WI38 (cell line): ENCODE measurements around the gene SAMD15.

ENCODE experiments used
- H3K4me3 ChIP-seq: 2 replicates; pipeline ENCODE4 v1.5.1; 2011; ENCODE audit warnings: low read depth, mild to moderate bottlenecking, control low read depth, low read length
- CTCF ChIP-seq: IDR thresholded peaks from 2 replicates; pipeline ENCODE4 v1.5.1; 2012; ENCODE audit warnings: low read depth, mild to moderate bottlenecking, control low read depth, low read length

SAMD15 gene

GRCh38 chr14:77377502-77377844, 294 bp downstream of the SAMD15 start:
- H3K4me3 ChIP-seq: peak overlapping the region; percentile 80
- TF ChIP-seq CTCF: no peak

- no peak overlapping the region for H3K4me3 ChIP-seq
Measured at GRCh38 chr14:77378701-77379100, 1.5 kb downstream of the SAMD15 start.

GRCh38 chr14:77390188-77390587, 13.0 kb downstream of the SAMD15 start:
- no peak overlapping the region for H3K4me3 ChIP-seq
- TF ChIP-seq CTCF: no peak

More at GRCh38 chr14:77378701-77379100, 1.5 kb downstream of the SAMD15 start:
- no peak for TF ChIP-seq CTCF

- no peak for TF ChIP-seq CTCF
- no peak overlapping the region for H3K4me3 ChIP-seq
Measured at GRCh38 chr14:77400216-77400615, 23.0 kb downstream of the SAMD15 start.

GRCh38 chr14:77403768-77404167, 26.6 kb downstream of the SAMD15 start:
- no peak overlapping the region for H3K4me3 ChIP-seq
- no peak for TF ChIP-seq CTCF

- TF ChIP-seq CTCF: no peak
- H3K4me3 ChIP-seq: no peak overlapping the region
Measured at GRCh38 chr14:77406086-77406485, 28.9 kb downstream of the SAMD15 start.

GRCh38 chr14:77406718-77407117, 29.5 kb downstream of the SAMD15 start:
- TF ChIP-seq CTCF: no peak
- no peak overlapping the region for H3K4me3 ChIP-seq
